ENCODE measurements around the gene UNC13A.

- TF ChIP-seq EP300 (IDR thresholded peaks at IDR 0.05) (no peak), POLR2A (IDR thresholded peaks at IDR 0.05) (peak in 1 of 4 donors; percentile 49), POLR2AphosphoS5 (IDR thresholded peaks at IDR 0.05) (peak; percentile 15 to 51), CTCF (IDR thresholded peaks at IDR 0.05) (no peak)
Measured at GRCh38 chr19:17560205-17560595, 128.0 kb downstream of the UNC13A start.

All from upper lobe of left lung (tissue), 4 donors.